Karpas-422 (cell line): ENCODE data around the gene ALOX5AP. TPM values are rescaled to one million over a fixed set of nuclear protein-coding genes. Genes with fewer than 3 reads are reported as not detected.

Experiments used
- DNase-seq: peaks from one replicate; pipeline ENCODE4 v3.0.0-alpha.2; 2015
- H2AFZ ChIP-seq: fragments of 200-600 bp; sonication (generic); 2 replicates; pipeline ENCODE4 v1.6.1; 2014; ENCODE audit warnings: antibody characterized with exemption, low read length, mixed read lengths
- H3K27ac ChIP-seq: fragments of 200-600 bp; sonication (generic); 2 replicates; pipeline ENCODE4 v1.5.1; 2014; ENCODE audit warnings: mild to moderate bottlenecking, low read length, moderate library complexity
- H3K27me3 ChIP-seq: fragments of 200-600 bp; sonication (generic); 2 replicates; pipeline ENCODE4 v1.6.1; 2014; ENCODE audit warnings: low read length, mixed read lengths
- H3K36me3 ChIP-seq: fragments of 200-600 bp; sonication (generic); 2 replicates; pipeline ENCODE4 v1.6.1; 2014; ENCODE audit warnings: low read length, mixed read lengths; ENCODE audit not compliant: insufficient read depth
- H3K4me1 ChIP-seq: fragments of 200-600 bp; sonication (generic); 2 replicates; pipeline ENCODE4 v1.6.1; 2014; ENCODE audit warnings: mild to moderate bottlenecking, low read length, mixed read lengths
- H3K4me2 ChIP-seq: fragments of 200-600 bp; sonication (generic); 2 replicates; pipeline ENCODE4 v1.6.1; 2014; ENCODE audit warnings: low read length, low read depth, mild to moderate bottlenecking; ENCODE audit not compliant: poor library complexity, severe bottlenecking
- H3K4me3 ChIP-seq: fragments of 200-600 bp; sonication (generic); 2 replicates; pipeline ENCODE4 v1.5.1; 2014; ENCODE audit warnings: mild to moderate bottlenecking, antibody characterized with exemption, low read length, mixed read lengths
- H3K79me2 ChIP-seq: fragments of 200-600 bp; sonication (generic); 2 replicates; pipeline ENCODE4 v1.6.1; 2014; ENCODE audit warnings: mild to moderate bottlenecking, low read length, mixed read lengths
- H3K9ac ChIP-seq: fragments of 200-600 bp; sonication (generic); 2 replicates; pipeline ENCODE4 v1.6.0; 2014; ENCODE audit warnings: low read length
- H3K9me2 ChIP-seq: fragments of 200-600 bp; sonication (generic), shearing (Covaris generic); replicated peaks from 2 replicates; pipeline ENCODE4 v1.6.0; 2014; ENCODE audit warnings: mild to moderate bottlenecking, low read length, moderate library complexity; ENCODE audit not compliant: insufficient read depth
- H3K9me3 ChIP-seq: fragments of 300-700, 200-600 bp; sonication (generic); 2 replicates; pipeline ENCODE4 v1.6.1; 2014; ENCODE audit warnings: low read length, mixed read lengths
- H4K20me1 ChIP-seq: fragments of 200-600 bp; sonication (generic); 2 replicates; pipeline ENCODE4 v1.6.1; 2014; ENCODE audit warnings: mild to moderate bottlenecking, antibody characterized with exemption, low read length, low read depth; ENCODE audit not compliant: insufficient read depth
- total RNA-seq: library from RNA; depleted of rRNA; stranded (reverse); fragments of >200 nt; shearing (Covaris generic); gene quantifications from 2 replicates; pipeline ENCODE4 v1.2.3, GENCODE V29; 2014; ENCODE audit warnings: low replicate concordance

The ALOX5AP gene
- total RNA-seq, 1 experiment from 2014 or later: 512 TPM

- Histone ChIP-seq H3K27me3 (no peaks in the 10 kb centered on the region), H3K79me2 (no peaks in the 10 kb centered on the region), H2AFZ (no peak overlapping the region), H3K4me2 (no peak overlapping the region), H4K20me1 (no peaks in the 10 kb centered on the region), H3K36me3 (no peaks in the 10 kb centered on the region), H3K9ac (no peak overlapping the region), H3K4me3 (no peak overlapping the region), H3K4me1 (0 out of 2 replicates have a peak, but pooled peaks cover 4% of the 10 kb centered on the region), H3K9me3 (no peaks in the 10 kb centered on the region), H3K9me2 (no peaks in the 10 kb centered on the region), H3K27ac (no peak overlapping the region)
- peak; percentile 32 for DNase-seq
These were observed 69.8 kb downstream of the ALOX5AP start for GRCh38 chr13:30805132-30805537.

DNA sequence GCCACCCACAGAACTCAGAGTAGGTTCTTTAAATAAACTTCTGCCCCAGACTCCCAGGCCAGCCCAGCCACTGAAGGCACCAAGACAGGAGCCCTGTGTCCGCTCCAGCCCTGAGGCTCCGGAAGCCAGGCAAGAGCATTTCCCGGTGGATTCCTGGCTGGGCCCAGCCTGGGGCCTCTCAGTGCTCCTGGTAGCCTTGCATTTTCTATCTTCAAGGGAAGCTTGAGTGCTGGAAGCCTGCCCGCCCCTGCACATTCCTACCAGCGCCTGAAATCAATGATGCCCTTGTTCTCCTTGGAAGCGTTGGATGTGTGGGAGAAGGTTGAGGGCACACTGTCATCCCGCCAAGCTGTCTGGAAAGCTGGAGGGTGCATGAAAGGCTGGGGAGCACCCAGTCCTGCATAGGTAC, 70.3 kb downstream of the ALOX5AP start:
- Histone ChIP-seq H3K27me3 (no peaks in the 10 kb centered on the region), H3K9ac (no peak overlapping the region), H3K9me3 (no peaks in the 10 kb centered on the region), H3K79me2 (no peaks in the 10 kb centered on the region), H4K20me1 (no peaks in the 10 kb centered on the region), H2AFZ (no peak overlapping the region), H3K36me3 (no peaks in the 10 kb centered on the region), H3K27ac (no peak overlapping the region), H3K9me2 (no peaks in the 10 kb centered on the region), H3K4me1 (0 out of 2 replicates have a peak, but pooled peaks cover 4% of the 10 kb centered on the region), H3K4me2 (no peak overlapping the region), H3K4me3 (no peak overlapping the region)
- DNase-seq: peak; percentile 28

GRCh38 chr13:30806784-30807183, 71.4 kb downstream of the ALOX5AP start:
- H3K4me2 ChIP-seq: no peak overlapping the region

GRCh38 chr13:30807392-30807791, 72.0 kb downstream of the ALOX5AP start:
- Histone ChIP-seq H3K4me1 (0 out of 2 replicates have a peak, but pooled peaks cover 4% of the 10 kb centered on the region), H3K27me3 (no peaks in the 10 kb centered on the region), H4K20me1 (no peaks in the 10 kb centered on the region), H3K4me3 (no peak overlapping the region), H2AFZ (no peak overlapping the region), H3K79me2 (no peaks in the 10 kb centered on the region), H3K9me3 (no peaks in the 10 kb centered on the region), H3K36me3 (no peaks in the 10 kb centered on the region), H3K27ac (no peak overlapping the region), H3K9ac (no peak overlapping the region), H3K9me2 (no peaks in the 10 kb centered on the region), H3K4me2 (no peak overlapping the region)
- DNase-seq: no peak

More at GRCh38 chr13:30806784-30807183, 71.4 kb downstream of the ALOX5AP start:
- Histone ChIP-seq H3K9ac (no peak overlapping the region), H3K27ac (no peak overlapping the region), H3K27me3 (no peaks in the 10 kb centered on the region), H3K4me3 (no peak overlapping the region), H3K36me3 (no peaks in the 10 kb centered on the region), H2AFZ (no peak overlapping the region), H4K20me1 (no peaks in the 10 kb centered on the region), H3K4me1 (0 out of 2 replicates have a peak, but pooled peaks cover 4% of the 10 kb centered on the region), H3K79me2 (no peaks in the 10 kb centered on the region), H3K9me2 (no peaks in the 10 kb centered on the region), H3K9me3 (no peaks in the 10 kb centered on the region)
- DNase-seq: peak; percentile 12

GRCh38 chr13:30808600-30808999, 73.3 kb downstream of the ALOX5AP start:
- no peaks in the 10 kb centered on the region for H3K27me3 ChIP-seq
- no peak overlapping the region for H2AFZ ChIP-seq
- no peaks in the 10 kb centered on the region for H3K79me2 ChIP-seq
- H4K20me1 ChIP-seq: no peaks in the 10 kb centered on the region
- no peaks in the 10 kb centered on the region for H3K4me1 ChIP-seq
- H3K36me3 ChIP-seq: no peaks in the 10 kb centered on the region
- DNase-seq: peak; percentile 30
- no peak overlapping the region for H3K4me2 ChIP-seq
- no peaks in the 10 kb centered on the region for H3K9me2 ChIP-seq
- no peak overlapping the region for H3K4me3 ChIP-seq
- no peaks in the 10 kb centered on the region for H3K9me3 ChIP-seq
- H3K9ac ChIP-seq: no peak overlapping the region
- no peak overlapping the region for H3K27ac ChIP-seq

GRCh38 chr13:30809787-30810186, 74.4 kb downstream of the ALOX5AP start:
- Histone ChIP-seq H3K9me3 (no peaks in the 10 kb centered on the region), H3K9me2 (no peaks in the 10 kb centered on the region), H3K9ac (no peak overlapping the region), H3K27me3 (no peaks in the 10 kb centered on the region), H4K20me1 (no peaks in the 10 kb centered on the region), H3K4me2 (no peak overlapping the region), H3K4me1 (no peaks in the 10 kb centered on the region), H3K27ac (no peak overlapping the region), H3K4me3 (no peak overlapping the region), H2AFZ (no peak overlapping the region), H3K79me2 (no peaks in the 10 kb centered on the region), H3K36me3 (no peaks in the 10 kb centered on the region)
- no peak for DNase-seq

GRCh38 chr13:30810261-30810701, 74.9 kb downstream of the ALOX5AP start:
- H4K20me1 ChIP-seq: no peaks in the 10 kb centered on the region
- H3K36me3 ChIP-seq: no peaks in the 10 kb centered on the region
- H3K9ac ChIP-seq: no peak overlapping the region
- H3K9me3 ChIP-seq: no peaks in the 10 kb centered on the region
- H3K9me2 ChIP-seq: no peaks in the 10 kb centered on the region
- no peak overlapping the region for H3K4me2 ChIP-seq
- H3K27me3 ChIP-seq: no peaks in the 10 kb centered on the region
- no peak overlapping the region for H3K27ac ChIP-seq
- H3K79me2 ChIP-seq: no peaks in the 10 kb centered on the region
- H2AFZ ChIP-seq: no peak overlapping the region
- H3K4me1 ChIP-seq: no peaks in the 10 kb centered on the region
- DNase-seq: no peak
- H3K4me3 ChIP-seq: no peak overlapping the region

DNA sequence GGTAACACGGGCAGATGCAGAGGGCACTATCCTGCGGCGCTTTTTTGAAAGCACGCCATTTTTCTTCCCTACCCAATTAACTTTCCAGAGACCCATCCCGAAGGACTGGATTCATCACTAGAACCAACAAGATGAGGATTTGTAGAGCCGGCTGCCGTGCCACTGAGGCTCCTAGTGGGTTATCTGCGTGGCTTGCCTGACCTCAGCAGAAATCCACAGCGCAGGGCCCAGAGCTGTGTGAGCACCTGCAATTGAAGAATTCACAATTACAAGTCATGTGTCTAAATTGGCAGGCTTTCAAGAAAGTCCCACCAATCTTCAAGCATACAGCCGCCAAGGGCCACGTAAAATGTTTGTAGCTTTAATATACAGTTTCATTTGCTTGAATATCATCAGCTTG, 75.5 kb downstream of the ALOX5AP start:
- H3K9me2 ChIP-seq: no peaks in the 10 kb centered on the region
- no peak overlapping the region for H3K9ac ChIP-seq
- no peak overlapping the region for H3K4me3 ChIP-seq
- no peaks in the 10 kb centered on the region for H3K27me3 ChIP-seq
- H4K20me1 ChIP-seq: no peaks in the 10 kb centered on the region
- H3K4me1 ChIP-seq: no peaks in the 10 kb centered on the region
- H3K9me3 ChIP-seq: no peaks in the 10 kb centered on the region
- no peaks in the 10 kb centered on the region for H3K79me2 ChIP-seq
- no peaks in the 10 kb centered on the region for H3K36me3 ChIP-seq
- no peak overlapping the region for H2AFZ ChIP-seq
- H3K4me2 ChIP-seq: no peak overlapping the region
- H3K27ac ChIP-seq: no peak overlapping the region
- no peak for DNase-seq
